ENCODE measurements around the gene NOA1.
"Not testable (repeated sequence)": the region's sequence is repeated elsewhere in the genome, so short reads cannot be mapped to it uniquely, and the experiment has no call there.

NOA1 gene

GRCh38 chr4:56953680-56954520 is 23.5 kb downstream of the NOA1 start:
- Histone ChIP-seq H3K9me3 (ENCODE audit: low read length) (no peaks in the 10 kb centered on the region), H3K4me3 (ENCODE audit: low read depth in 1 of 2, low read length in 2 of 2) (no peak overlapping the region), H3K4me1 (ENCODE audit: insufficient read depth, low read length) (no peaks in the 10 kb centered on the region), H3K27me3 (ENCODE audit: control insufficient read depth in 1 of 2, insufficient read depth in 2 of 2, low read length in 2 of 2) (no peaks in the 10 kb centered on the region), H3K9ac (ENCODE audit: low read length) (no peak overlapping the region), H3K36me3 (ENCODE audit: insufficient read depth, low read length) (no peaks in the 10 kb centered on the region), H3K27ac (ENCODE audit: low read depth, low read length) (no peak overlapping the region)

DNA sequence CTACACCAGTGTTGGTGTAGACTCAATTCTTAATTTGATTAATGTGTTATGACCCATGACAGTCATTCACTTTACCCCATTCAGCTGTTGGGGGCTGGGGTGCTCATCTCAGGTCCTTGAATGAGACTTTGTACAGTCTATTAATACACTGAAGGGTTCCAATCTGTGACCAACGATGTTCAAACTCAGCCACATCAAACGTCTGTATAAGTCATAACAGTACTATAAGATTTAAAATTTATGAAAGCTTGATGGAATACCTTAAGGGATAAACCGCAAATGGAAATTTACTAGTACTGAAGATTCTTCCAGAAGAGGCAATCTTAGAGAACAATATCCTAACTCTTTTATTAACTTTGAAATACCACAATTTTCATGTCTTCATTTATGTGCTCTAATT is 36.0 kb downstream of the NOA1 start:
- Histone ChIP-seq H3K4me1 (ENCODE audit: insufficient read depth, low read length) (no peaks in the 10 kb centered on the region), H3K9me3 (ENCODE audit: low read length) (no peaks in the 10 kb centered on the region), H3K27me3 (ENCODE audit: control insufficient read depth in 1 of 2, insufficient read depth in 2 of 2, low read length in 2 of 2) (no peaks in the 10 kb centered on the region), H3K27ac (ENCODE audit: low read depth, low read length) (no peak overlapping the region), H3K36me3 (ENCODE audit: insufficient read depth, low read length) (peaks cover 10% of the 10 kb centered on the region), H3K4me3 (ENCODE audit: low read depth in 1 of 2, low read length in 2 of 2) (no peak overlapping the region), H3K9ac (ENCODE audit: low read length) (no peak overlapping the region)

DNA sequence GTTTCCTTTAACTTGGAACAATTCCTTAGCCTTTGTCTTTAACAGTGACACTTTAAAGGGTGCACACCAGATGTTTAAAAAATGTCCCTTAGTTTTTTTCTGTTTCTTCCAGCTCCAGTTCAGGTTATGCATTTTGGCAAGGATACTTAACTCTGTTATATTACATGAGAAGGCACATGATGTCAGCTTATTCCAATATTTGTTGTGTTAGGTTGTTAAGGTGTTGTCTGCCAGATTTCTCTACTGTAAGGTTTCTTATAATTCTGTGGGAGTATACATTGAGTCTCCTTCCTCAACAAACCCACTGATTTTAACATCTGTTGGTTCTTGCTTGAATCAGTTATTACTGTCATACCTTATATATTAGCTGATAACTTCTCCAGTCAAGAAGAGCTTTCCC is 36.4 kb downstream of the NOA1 start:
- Histone ChIP-seq H3K9me3 (ENCODE audit: low read length) (no peaks in the 10 kb centered on the region), H3K9ac (ENCODE audit: low read length) (no peak overlapping the region), H3K27me3 (ENCODE audit: control insufficient read depth in 1 of 2, insufficient read depth in 2 of 2, low read length in 2 of 2) (no peaks in the 10 kb centered on the region), H3K27ac (ENCODE audit: low read depth, low read length) (no peak overlapping the region), H3K36me3 (ENCODE audit: insufficient read depth, low read length) (peaks cover 10% of the 10 kb centered on the region), H3K4me3 (ENCODE audit: low read depth in 1 of 2, low read length in 2 of 2) (no peak overlapping the region), H3K4me1 (ENCODE audit: insufficient read depth, low read length) (no peaks in the 10 kb centered on the region)

DNA sequence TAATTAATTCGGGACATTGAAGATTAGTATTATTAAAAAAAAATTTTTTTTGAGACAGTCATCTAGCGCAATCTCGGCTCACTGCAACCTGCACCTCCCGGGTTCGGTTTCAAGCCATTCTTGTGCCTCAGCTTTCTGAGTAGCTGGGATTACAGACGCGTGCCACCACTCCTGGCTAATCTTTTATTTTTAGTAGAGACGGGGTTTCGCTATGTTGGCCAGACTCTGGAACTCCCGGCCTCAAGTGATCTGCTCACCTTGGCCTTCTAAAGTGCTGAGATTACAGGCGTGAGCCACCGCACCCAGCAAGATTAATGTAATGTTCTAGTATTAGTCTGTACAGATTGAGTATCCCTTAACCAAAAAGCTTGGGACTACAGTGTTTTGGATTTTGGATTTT is 37.0 kb downstream of the NOA1 start:
- H3K9ac ChIP-seq (ENCODE audit: low read length) = no peak overlapping the region
- peaks cover 10% of the 10 kb centered on the region for H3K36me3 ChIP-seq (ENCODE audit: insufficient read depth, low read length)
- no peak overlapping the region for H3K27ac ChIP-seq (ENCODE audit: low read depth, low read length)
- no peak overlapping the region for H3K4me3 ChIP-seq (ENCODE audit: low read depth in 1 of 2, low read length in 2 of 2)
- no peaks in the 10 kb centered on the region for H3K4me1 ChIP-seq (ENCODE audit: insufficient read depth, low read length)
- no peaks in the 10 kb centered on the region for H3K27me3 ChIP-seq (ENCODE audit: control insufficient read depth in 1 of 2, insufficient read depth in 2 of 2, low read length in 2 of 2)
- no peaks in the 10 kb centered on the region for H3K9me3 ChIP-seq (ENCODE audit: low read length)

- not testable (repeated sequence) for H3K4me3 ChIP-seq (ENCODE audit: low read depth in 1 of 2, low read length in 2 of 2); H3K27ac ChIP-seq (ENCODE audit: low read depth, low read length); H3K27me3 ChIP-seq (ENCODE audit: control insufficient read depth in 1 of 2, insufficient read depth in 2 of 2, low read length in 2 of 2); H3K4me1 ChIP-seq (ENCODE audit: insufficient read depth, low read length); H3K9me3 ChIP-seq (ENCODE audit: low read length); H3K9ac ChIP-seq (ENCODE audit: low read length); H3K36me3 ChIP-seq (ENCODE audit: insufficient read depth, low read length)
Measured at GRCh38 chr4:56939826-56940225, 37.6 kb downstream of the NOA1 start.

DNA sequence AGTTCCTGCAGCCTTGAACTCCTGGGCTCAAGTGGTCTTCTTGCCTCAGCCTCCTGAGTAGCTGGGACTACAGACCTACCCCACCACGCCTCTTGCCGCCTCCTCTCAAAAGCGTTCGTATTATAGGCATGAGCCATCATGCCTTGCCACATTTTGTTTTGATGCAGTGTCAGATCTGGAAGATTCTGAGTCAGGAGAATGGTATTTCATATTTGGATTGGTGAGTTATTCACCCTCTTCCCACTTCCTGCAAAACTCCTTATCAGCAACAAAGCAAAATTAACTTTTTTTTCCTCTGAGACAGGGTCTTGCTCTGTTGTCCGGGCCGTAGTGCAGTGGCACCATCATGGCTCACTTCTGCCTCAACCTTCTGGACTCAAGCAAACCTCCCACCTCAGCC is 40.1 kb downstream of the NOA1 start:
- no peaks in the 10 kb centered on the region for H3K27me3 ChIP-seq (ENCODE audit: control insufficient read depth in 1 of 2, insufficient read depth in 2 of 2, low read length in 2 of 2)
- H3K9ac ChIP-seq (ENCODE audit: low read length) = no peak overlapping the region
- H3K9me3 ChIP-seq (ENCODE audit: low read length) = no peaks in the 10 kb centered on the region
- no peak overlapping the region for H3K27ac ChIP-seq (ENCODE audit: low read depth, low read length)
- peaks cover 10% of the 10 kb centered on the region for H3K36me3 ChIP-seq (ENCODE audit: insufficient read depth, low read length)
- no peaks in the 10 kb centered on the region for H3K4me1 ChIP-seq (ENCODE audit: insufficient read depth, low read length)
- no peak overlapping the region for H3K4me3 ChIP-seq (ENCODE audit: low read depth in 1 of 2, low read length in 2 of 2)

- Histone ChIP-seq H3K9ac (ENCODE audit: low read length) (no peak overlapping the region), H3K9me3 (ENCODE audit: low read length) (no peaks in the 10 kb centered on the region), H3K27me3 (ENCODE audit: control insufficient read depth in 1 of 2, insufficient read depth in 2 of 2, low read length in 2 of 2) (no peaks in the 10 kb centered on the region), H3K27ac (ENCODE audit: low read depth, low read length) (no peak overlapping the region), H3K4me3 (ENCODE audit: low read depth in 1 of 2, low read length in 2 of 2) (no peak overlapping the region), H3K36me3 (ENCODE audit: insufficient read depth, low read length) (peaks cover 18% of the 10 kb centered on the region), H3K4me1 (ENCODE audit: insufficient read depth, low read length) (no peaks in the 10 kb centered on the region)
Measured at GRCh38 chr4:56931924-56932323, 45.5 kb downstream of the NOA1 start.

DNA sequence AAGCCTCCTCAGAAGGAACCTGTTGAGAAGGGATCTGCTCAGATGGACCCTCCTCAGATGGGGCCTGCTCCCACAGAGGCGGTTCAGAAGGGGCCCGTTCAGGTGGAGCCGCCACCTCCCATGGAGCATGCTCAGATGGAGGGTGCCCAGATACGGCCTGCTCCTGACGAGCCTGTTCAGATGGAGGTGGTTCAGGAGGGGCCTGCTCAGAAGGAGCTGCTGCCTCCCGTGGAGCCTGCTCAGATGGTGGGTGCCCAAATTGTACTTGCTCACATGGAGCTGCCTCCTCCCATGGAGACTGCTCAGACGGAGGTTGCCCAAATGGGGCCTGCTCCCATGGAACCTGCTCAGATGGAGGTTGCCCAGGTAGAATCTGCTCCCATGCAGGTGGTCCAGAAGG is 46.8 kb downstream of the NOA1 start:
- Histone ChIP-seq H3K27ac (ENCODE audit: low read depth, low read length) (no peak overlapping the region), H3K9me3 (ENCODE audit: low read length) (no peaks in the 10 kb centered on the region), H3K4me1 (ENCODE audit: insufficient read depth, low read length) (no peaks in the 10 kb centered on the region), H3K36me3 (ENCODE audit: insufficient read depth, low read length) (peaks cover 16% of the 10 kb centered on the region), H3K4me3 (ENCODE audit: low read depth in 1 of 2, low read length in 2 of 2) (no peak overlapping the region), H3K27me3 (ENCODE audit: control insufficient read depth in 1 of 2, insufficient read depth in 2 of 2, low read length in 2 of 2) (no peaks in the 10 kb centered on the region), H3K9ac (ENCODE audit: low read length) (no peak overlapping the region)

- Histone ChIP-seq H3K4me3 (ENCODE audit: low read depth in 1 of 2, low read length in 2 of 2) (no peak overlapping the region), H3K9ac (ENCODE audit: low read length) (no peak overlapping the region), H3K27me3 (ENCODE audit: control insufficient read depth in 1 of 2, insufficient read depth in 2 of 2, low read length in 2 of 2) (no peaks in the 10 kb centered on the region), H3K4me1 (ENCODE audit: insufficient read depth, low read length) (no peaks in the 10 kb centered on the region), H3K9me3 (ENCODE audit: low read length) (no peaks in the 10 kb centered on the region), H3K36me3 (ENCODE audit: insufficient read depth, low read length) (peaks cover 16% of the 10 kb centered on the region), H3K27ac (ENCODE audit: low read depth, low read length) (no peak overlapping the region)
Measured at GRCh38 chr4:56927196-56927595, 50.2 kb downstream of the NOA1 start.

DNA sequence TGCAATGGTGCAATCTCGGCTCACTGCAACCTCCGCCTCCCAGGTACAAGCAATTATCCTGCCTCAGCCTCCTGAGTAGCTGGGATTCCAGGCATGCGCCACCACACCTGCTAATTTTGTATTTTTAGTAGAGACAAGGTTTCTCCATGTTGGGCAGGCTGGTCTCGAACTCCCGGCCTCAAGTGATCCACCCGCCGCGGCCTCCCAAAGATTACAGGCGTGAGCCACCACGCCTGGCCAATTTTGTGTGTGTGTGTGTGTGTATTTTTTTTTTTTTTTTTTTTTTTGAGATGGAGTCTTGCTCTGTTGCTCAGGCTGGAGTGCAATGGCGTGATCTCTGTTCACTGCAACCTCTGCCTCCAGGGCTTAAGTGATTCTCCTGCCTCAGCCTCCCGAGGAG is 62.4 kb downstream of the NOA1 start:
- peaks cover 30% of the 10 kb centered on the region for H3K4me1 ChIP-seq (ENCODE audit: insufficient read depth, low read length)
- H3K27me3 ChIP-seq (ENCODE audit: control insufficient read depth in 1 of 2, insufficient read depth in 2 of 2, low read length in 2 of 2) = not testable (repeated sequence)

GRCh38 chr4:56914336-56914735 is 63.1 kb downstream of the NOA1 start:
- H3K4me3 ChIP-seq (ENCODE audit: low read depth in 1 of 2, low read length in 2 of 2) = no peak overlapping the region
- H3K36me3 ChIP-seq (ENCODE audit: insufficient read depth, low read length) = no peaks in the 10 kb centered on the region
- no peaks in the 10 kb centered on the region for H3K27me3 ChIP-seq (ENCODE audit: control insufficient read depth in 1 of 2, insufficient read depth in 2 of 2, low read length in 2 of 2)
- no peaks in the 10 kb centered on the region for H3K9me3 ChIP-seq (ENCODE audit: low read length)
- H3K9ac ChIP-seq (ENCODE audit: low read length) = no peak overlapping the region
- peaks cover 33% of the 10 kb centered on the region for H3K4me1 ChIP-seq (ENCODE audit: insufficient read depth, low read length)
- no peak overlapping the region for H3K27ac ChIP-seq (ENCODE audit: low read depth, low read length)

More for the DNA sequence above, 62.4 kb downstream of the NOA1 start:
- H3K9ac ChIP-seq (ENCODE audit: low read length); H3K4me3 ChIP-seq (ENCODE audit: low read depth in 1 of 2, low read length in 2 of 2); H3K36me3 ChIP-seq (ENCODE audit: insufficient read depth, low read length); H3K27ac ChIP-seq (ENCODE audit: low read depth, low read length); H3K9me3 ChIP-seq (ENCODE audit: low read length): not testable (repeated sequence)
